ENCODE data around the gene CNTLN. TPM values are rescaled to one million over a fixed set of nuclear protein-coding genes. Genes with fewer than 3 reads are reported as not detected.
A peak's percentile ranks its signal among the peaks of the same experiment; 100 is the strongest.
"Not testable (repeated sequence)": the region's sequence is repeated elsewhere in the genome, so short reads cannot be mapped to it uniquely, and the experiment has no call there.

CNTLN gene
- total RNA-seq, 1 experiment from 2014 or later = 5.6 TPM

GRCh38 chr9:17414986-17415385 lies 280.1 kb downstream of the CNTLN start:
- DNase-seq (ENCODE audit: low read depth) = no peak

GRCh38 chr9:17422994-17423680 lies 288.3 kb downstream of the CNTLN start:
- no peak for DNase-seq (ENCODE audit: low read depth)

GRCh38 chr9:17423681-17424011 lies 288.8 kb downstream of the CNTLN start:
- no peak for DNase-seq (ENCODE audit: low read depth)

GRCh38 chr9:17425384-17425783 lies 290.5 kb downstream of the CNTLN start:
- no peak for DNase-seq (ENCODE audit: low read depth)

- no peak for DNase-seq (ENCODE audit: low read depth)
Measured at GRCh38 chr9:17433526-17433925, 298.7 kb downstream of the CNTLN start.

GRCh38 chr9:17436854-17437253 lies 302.0 kb downstream of the CNTLN start:
- DNase-seq (ENCODE audit: low read depth) = no peak

- no peak for DNase-seq (ENCODE audit: low read depth)
Measured at GRCh38 chr9:17437813-17438212, 303.0 kb downstream of the CNTLN start.

GRCh38 chr9:17445126-17445525 lies 310.3 kb downstream of the CNTLN start:
- not testable (repeated sequence) for DNase-seq (ENCODE audit: low read depth)

- DNase-seq (ENCODE audit: low read depth) = no peak
Measured at GRCh38 chr9:17453751-17454150, 318.9 kb downstream of the CNTLN start.

GRCh38 chr9:17462869-17463464 lies 328.1 kb downstream of the CNTLN start:
- peak; percentile 13 for DNase-seq (ENCODE audit: low read depth)

- DNase-seq (ENCODE audit: low read depth) = no peak
Measured at GRCh38 chr9:17470036-17470813, 335.4 kb downstream of the CNTLN start.

- no peak for DNase-seq (ENCODE audit: low read depth)
Measured at GRCh38 chr9:17472126-17472525, 337.3 kb downstream of the CNTLN start.

- no peak for DNase-seq (ENCODE audit: low read depth)
Measured at GRCh38 chr9:17476401-17476800, 341.6 kb downstream of the CNTLN start.

- no peak for DNase-seq (ENCODE audit: low read depth)
Measured at GRCh38 chr9:17477816-17478215, 343.0 kb downstream of the CNTLN start.

- no peak for DNase-seq (ENCODE audit: low read depth)
Measured at GRCh38 chr9:17480966-17481365, 346.1 kb downstream of the CNTLN start.

- no peak for DNase-seq (ENCODE audit: low read depth)
Measured at GRCh38 chr9:17481565-17481964, 346.7 kb downstream of the CNTLN start.

- no peak for DNase-seq (ENCODE audit: low read depth)
Measured at GRCh38 chr9:17484906-17485305, 350.1 kb downstream of the CNTLN start.

GRCh38 chr9:17486396-17486795 lies 351.6 kb downstream of the CNTLN start:
- no peak for DNase-seq (ENCODE audit: low read depth)

GRCh38 chr9:17487467-17487866 lies 352.6 kb downstream of the CNTLN start:
- no peak for DNase-seq (ENCODE audit: low read depth)

GRCh38 chr9:17488662-17489061 lies 353.8 kb downstream of the CNTLN start:
- no peak for DNase-seq (ENCODE audit: low read depth)

GRCh38 chr9:17490110-17490509 lies 355.3 kb downstream of the CNTLN start:
- no peak for DNase-seq (ENCODE audit: low read depth)

GRCh38 chr9:17491780-17492179 lies 356.9 kb downstream of the CNTLN start:
- no peak for DNase-seq (ENCODE audit: low read depth)

GRCh38 chr9:17503196-17503595 lies 368.4 kb downstream of the CNTLN start:
- no peak for DNase-seq (ENCODE audit: low read depth)
